HepG2 (cell line): ENCODE data around the gene ATRNL1. TPM values are rescaled to one million over a fixed set of nuclear protein-coding genes. Genes with fewer than 3 reads are reported as not detected.

ENCODE experiments used
- ATAC-seq: fragments of 200-7000 bp; cut with Tn5 transposase; 3 replicates; pipeline ENCODE4 v1.9.1; 2020; ENCODE audit warnings: mild to moderate bottlenecking, moderate library complexity
- BruUV-seq: library from RNA; stranded (reverse); fragments of 400-500 nt; replicated peaks from 2 replicates; lab custom pipeline; 2021; lab: Mats Ljungman, UMichigan
- CTCF ChIA-PET: fragments of 300-600 bp; formaldehyde crosslinking; extraction: SDS; loops from one replicate; lab custom pipeline; 2021; ENCODE audit warnings: low total read pairs, inconsistent platforms, low intra/inter-chr PET ratio; lab: Yijun Ruan, JAX
- POLR2A ChIA-PET: fragments of 350-600 bp; sonication (Branson Sonifier 250); formaldehyde crosslinking; loops from one replicate; lab custom pipeline; 2020; ENCODE audit warnings: antibody characterized with exemption, inconsistent platforms; lab: Yijun Ruan, JAX
- DNase-seq: peaks from one replicate; pipeline ENCODE4 v3.0.0-alpha.2; 2015; ENCODE audit warnings: low spot score
- FAIRE-seq: peaks from 3 replicates; lab custom pipeline; 2011; peaks lifted over from hg19 to GRCh38; lab: Jason Lieb, UNC
- H2AFZ ChIP-seq: one replicate; pipeline ENCODE4 v1.6.1; 2011; ENCODE audit warnings: low read length, inconsistent platforms
- H3K27ac ChIP-seq: fragments of 300-600 bp; 3 replicates; pipeline ENCODE4 v1.8.0; 2011; ENCODE audit warnings: mixed run types, mild to moderate bottlenecking, mixed read lengths, low read length, inconsistent platforms; ENCODE audit not compliant: insufficient read depth; ENCODE audit errors: extremely low read length
- H3K27me3 ChIP-seq, 2 experiments: fragments of 200-600 bp in 1 of 2; 2 replicates in 1 of 2; 3 replicates in 1 of 2; pipeline versions ENCODE4 v1.6.0 to v1.8.0; 2011; ENCODE audit warnings: low read length in 2 of 2, mild to moderate bottlenecking in 2 of 2, moderate library complexity in 2 of 2, inconsistent platforms in 1 of 2; ENCODE audit not compliant: insufficient read depth in 2 of 2, control insufficient read depth in 1 of 2
- H3K36me3 ChIP-seq, 2 experiments: fragments of 200-600 bp in 1 of 2; replicated peaks in 1 of 2; 2 replicates in 1 of 2; 3 replicates in 1 of 2; pipeline versions ENCODE4 v1.5.1 to v1.8.0; 2011; ENCODE audit warnings: low read length in 2 of 2, inconsistent platforms in 1 of 2; ENCODE audit not compliant: insufficient read depth in 2 of 2, control insufficient read depth in 1 of 2
- H3K4me1 ChIP-seq: 2 replicates; pipeline ENCODE4 v1.5.1; 2012; ENCODE audit warnings: low read length, inconsistent platforms; ENCODE audit not compliant: insufficient read depth
- H3K4me2 ChIP-seq: 2 replicates; pipeline ENCODE4 v1.6.0; 2011; ENCODE audit warnings: low read depth, low read length, inconsistent platforms
- H3K4me3 ChIP-seq, 3 experiments: fragments of 200-600 bp in 1 of 3; sonication (generic), shearing (Covaris generic) in 1 of 3; replicated peaks in 1 of 3; 2 replicates each; pipeline ENCODE4 v1.5.1; 2011 to 2016; ENCODE audit warnings: low read length in 3 of 3, inconsistent platforms in 2 of 3, low read depth in 2 of 3, mild to moderate bottlenecking in 2 of 3, control low read depth in 1 of 3, mixed read lengths in 1 of 3; ENCODE audit not compliant: insufficient read depth in 1 of 3
- H3K79me2 ChIP-seq: one replicate; pipeline ENCODE4 v1.6.1; 2011; ENCODE audit warnings: low read length, inconsistent platforms; ENCODE audit not compliant: insufficient read depth
- H3K9ac ChIP-seq: 2 replicates; pipeline ENCODE4 v1.6.0; 2011; ENCODE audit warnings: mild to moderate bottlenecking, low read depth, low read length, inconsistent platforms; ENCODE audit not compliant: insufficient read depth
- H3K9me3 ChIP-seq: 2 replicates; pipeline ENCODE4 v1.5.1; 2012; ENCODE audit warnings: mild to moderate bottlenecking, low read length
- H4K20me1 ChIP-seq: 2 replicates; pipeline ENCODE4 v1.6.0; 2011; ENCODE audit warnings: inconsistent platforms, mild to moderate bottlenecking, low read length, moderate library complexity; ENCODE audit not compliant: insufficient read depth
- CBX1 ChIP-seq: IDR thresholded peaks from one replicate; pipeline ENCODE4 v1.6.1; 2016; ENCODE audit warnings: antibody characterized with exemption, low read depth
- CEBPB ChIP-seq: IDR thresholded peaks from 2 replicates; pipeline ENCODE4 v1.6.1; 2011; ENCODE audit warnings: low read depth, low read length, improper control_type of control experiment, borderline replicate concordance
- FOXC1 ChIP-seq: sonication (generic); formaldehyde crosslinking; IDR thresholded peaks from 2 replicates; pipeline ENCODE4 v1.8.0; 2022; ENCODE audit warnings: mild to moderate bottlenecking, missing genetic modification reagents, borderline replicate concordance
- HDAC6 ChIP-seq: fragments of 200-600 bp; sonication (generic); IDR thresholded peaks from 2 replicates; pipeline ENCODE4 v1.7.0; 2017; ENCODE audit warnings: mild to moderate bottlenecking, antibody characterized with exemption, low read length, low read depth
- MED8 ChIP-seq: sonication (generic); formaldehyde crosslinking; IDR thresholded peaks from 2 replicates; pipeline ENCODE4 v1.8.1; 2023; ENCODE audit warnings: mild to moderate bottlenecking, missing genetic modification reagents; ENCODE audit not compliant: insufficient replicate concordance
- MEIS2 ChIP-seq: sonication (generic); formaldehyde crosslinking; IDR thresholded peaks from 2 replicates; pipeline ENCODE4 v1.9.0; 2021; ENCODE audit warnings: mild to moderate bottlenecking, missing genetic modification reagents
- REL ChIP-seq: sonication (generic); formaldehyde crosslinking; conservative IDR thresholded peaks from 2 replicates; pipeline ENCODE4 v1.8.0; 2022; ENCODE audit warnings: mild to moderate bottlenecking, missing genetic modification reagents, moderate library complexity
- SP4 ChIP-seq: sonication (generic); formaldehyde crosslinking; IDR thresholded peaks from 2 replicates; pipeline ENCODE4 v1.8.1; 2023; ENCODE audit warnings: mild to moderate bottlenecking, missing genetic modification reagents
- TAF15 ChIP-seq: fragments of 200-400 bp; formaldehyde crosslinking; IDR thresholded peaks from one replicate; pipeline ENCODE4 v1.6.1; 2018; ENCODE audit warnings: mild to moderate bottlenecking, low read depth, low read length; ENCODE audit not compliant: poor library complexity, severe bottlenecking
- UBTF ChIP-seq: sonication (generic); formaldehyde crosslinking; IDR thresholded peaks from 2 replicates; pipeline ENCODE4 v1.4.0; 2020; ENCODE audit warnings: mild to moderate bottlenecking, missing genetic modification reagents
- ZMAT3 ChIP-seq: sonication (generic); formaldehyde crosslinking; conservative IDR thresholded peaks from 2 replicates; pipeline ENCODE4 v1.7.0; 2021; ENCODE audit warnings: missing genetic modification reagents
- ZNF30 ChIP-seq: sonication (generic); formaldehyde crosslinking; IDR thresholded peaks from 2 replicates; pipeline ENCODE4 v1.5.0; 2020; ENCODE audit warnings: mild to moderate bottlenecking, missing genetic modification reagents
- ZSCAN12 ChIP-seq: sonication (generic); formaldehyde crosslinking; IDR thresholded peaks from 2 replicates; pipeline ENCODE4 v1.9.0; 2021; ENCODE audit warnings: mild to moderate bottlenecking, missing genetic modification reagents
- WGBS: methylation state at CpG from one replicate; pipeline ENCODE4 v1.1.6; 2017; ENCODE audit warnings: low lambda C conversion rate; 5-methylcytosine and 5-hydroxymethylcytosine counted together
- in situ Hi-C: cut with HindIII; loops from 2 replicates; pipeline ENCODE4 v1.10.0; 2017; ENCODE audit warnings: low pct_unique_long_range_greater_than_20kb; ENCODE audit not compliant: extremely low pct_ligation_motif_present
- intact Hi-C: fragments of 100-400 bp; cut with micrococcal nuclease; formaldehyde crosslinking; loops from one replicate; pipeline ENCODE4 v1.10.0; 2022; ENCODE audit not compliant: unreplicated experiment
- polyA plus RNA-seq, 8 experiments: library from polyadenylated mRNA; depleted of rRNA in 3 of 8; stranded (reverse) in 7 of 8; unstranded in 1 of 8; fragments of >200 nt; fragmentation: Illumina TruSeq in 4 of 8; extraction: Trizol in 4 of 8; gene quantifications; 2 replicates each; pipeline versions ENCODE4 v1.2.1 to v1.2.3, GENCODE V29; 2011 to 2016; ENCODE audit warnings: low read depth in 4 of 8, missing spikeins in 1 of 8, mixed read lengths in 1 of 8; ENCODE audit not compliant: insufficient read depth in 1 of 8
- total RNA-seq, 5 experiments: library from RNA; depleted of rRNA; stranded (reverse); fragments of >200 nt; fragmentation: Illumina TruSeq; extraction: Trizol; gene quantifications; 2 replicates each; pipeline ENCODE4 v1.2.3, GENCODE V29; 2016; ENCODE audit warnings: low read depth in 1 of 5

The ATRNL1 gene
- total and polyA plus RNA-seq, 2 of the 13 experiments (the other 11 are each of a cell fraction or from before 2014, with no cell fraction given), result 0.04 TPM; not detected in 1

- TF ChIP-seq TAF15 (no peak), ZMAT3 (no peak)
Observed at GRCh38 chr10:115860182-115861107, 767.3 kb downstream of the ATRNL1 start (continued).

- WGBS, result 5% methylated on average over 2 of the region's 2 CpGs
- no peak overlapping the region for H2AFZ ChIP-seq
Observed at GRCh38 chr10:115861455-115861854, 768.3 kb downstream of the ATRNL1 start.

GRCh38 chr10:115861864-115862263 is 768.7 kb downstream of the ATRNL1 start:
- TF ChIP-seq MEIS2 (CRISPR knock-in tag), result no peak
- TF ChIP-seq FOXC1 (CRISPR knock-in tag), result no peak
- TF ChIP-seq MED8 (CRISPR knock-in tag), result no peak
- no peak for TF ChIP-seq CBX1
- TF ChIP-seq ZNF30 (CRISPR knock-in tag), result no peak
- no peak for TF ChIP-seq UBTF
- TF ChIP-seq ZSCAN12 (CRISPR knock-in tag), result no peak
- no peak for TF ChIP-seq HDAC6
- TF ChIP-seq, all 625 proteins: peak for 0
- Histone ChIP-seq H3K27ac (no peak overlapping the region), H3K79me2 (no peaks in the 10 kb centered on the region), H3K36me3 (no peaks in the 10 kb centered on the region), H2AFZ (no peak overlapping the region), H3K27me3 (no peaks in the 10 kb centered on the region), H3K4me3 (no peak overlapping the region), H3K4me1 (no peaks in the 10 kb centered on the region), H3K9me3 (no peaks in the 10 kb centered on the region), H3K9ac (no peak overlapping the region), H3K4me2 (no peak overlapping the region), H4K20me1 (no peaks in the 10 kb centered on the region)
- intact Hi-C loops (no loop called here), in situ Hi-C loops (no loop called here)
- POLR2A ChIA-PET, result no interaction called here
- DNase-seq (no peak), FAIRE-seq (no peak), ATAC-seq (no peak)
- 45% methylated on average over 1 of the region's 1 CpG for WGBS
- no TSS peak for BruUV-seq
- CTCF ChIA-PET, result no interaction called here

More at GRCh38 chr10:115861455-115861854, 768.3 kb downstream of the ATRNL1 start:
- Histone ChIP-seq H3K79me2 (no peaks in the 10 kb centered on the region), H3K36me3 (no peaks in the 10 kb centered on the region), H3K4me2 (no peak overlapping the region), H3K9ac (no peak overlapping the region), H3K4me1 (no peaks in the 10 kb centered on the region), H4K20me1 (no peaks in the 10 kb centered on the region), H3K4me3 (no peak overlapping the region), H3K27me3 (no peaks in the 10 kb centered on the region), H3K9me3 (no peaks in the 10 kb centered on the region), H3K27ac (no peak overlapping the region)
- DNase-seq (no peak), FAIRE-seq (no peak), ATAC-seq (no peak)
- in situ Hi-C loops, result no loop called here
- no peak for TF ChIP-seq SP4
- no peak for TF ChIP-seq REL (CRISPR knock-in tag)
- TF ChIP-seq CEBPB, result peak; percentile 16; the same call in 1 of the 2 replicates
- intact Hi-C loops, result no loop called here
- BruUV-seq, result no TSS peak
- ChIA-PET POLR2A (no interaction called here), CTCF (no interaction called here)
